Activated CD4-positive, CD25-positive, alpha-beta regulatory T cell treated with anti-CD3 and anti-CD28 coated beads, Interleukin-2, amount 50 U/mL, for 16 hours (primary cell): Measurements from ENCODE around the gene KIF26A.

Source experiments
- DNase-seq: peaks from one replicate; pipeline ENCODE4 v3.0.0-alpha.2; 2020; ENCODE audit warnings: low read depth, low spot score

The KIF26A gene

DNA sequence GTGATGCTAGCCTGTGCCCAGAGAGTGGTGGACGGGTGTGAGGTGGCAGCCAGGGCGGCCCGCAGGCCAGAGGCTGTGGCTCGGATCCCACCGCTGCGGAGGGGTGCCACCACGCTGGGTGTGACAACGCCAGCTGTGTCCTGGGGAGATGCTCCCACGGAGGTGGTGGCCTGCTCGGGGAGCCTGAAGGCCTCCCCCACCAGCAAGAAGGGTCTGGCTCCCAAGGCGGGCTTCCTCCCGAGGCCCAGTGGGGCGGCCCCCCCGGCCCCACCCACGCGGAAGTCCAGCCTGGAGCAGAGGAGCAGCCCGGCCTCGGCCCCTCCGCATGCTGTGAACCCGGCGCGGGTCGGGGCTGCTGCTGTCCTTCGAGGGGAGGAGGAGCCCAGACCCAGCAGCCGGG is 38.2 kb downstream of the KIF26A start:
- no peak for DNase-seq

- DNase-seq: no peak
These were observed 39.0 kb downstream of the KIF26A start for GRCh38 chr14:104177411-104177810.

GRCh38 chr14:104178279-104178678 is 39.9 kb downstream of the KIF26A start:
- no peak for DNase-seq

GRCh38 chr14:104179126-104179525 is 40.7 kb downstream of the KIF26A start:
- no peak for DNase-seq

GRCh38 chr14:104179564-104180129 is 41.3 kb downstream of the KIF26A start:
- no peak for DNase-seq

GRCh38 chr14:104180561-104181165 is 42.3 kb downstream of the KIF26A start:
- no peak for DNase-seq

- no peak for DNase-seq
These were observed 43.6 kb downstream of the KIF26A start for GRCh38 chr14:104181761-104182530.

DNA sequence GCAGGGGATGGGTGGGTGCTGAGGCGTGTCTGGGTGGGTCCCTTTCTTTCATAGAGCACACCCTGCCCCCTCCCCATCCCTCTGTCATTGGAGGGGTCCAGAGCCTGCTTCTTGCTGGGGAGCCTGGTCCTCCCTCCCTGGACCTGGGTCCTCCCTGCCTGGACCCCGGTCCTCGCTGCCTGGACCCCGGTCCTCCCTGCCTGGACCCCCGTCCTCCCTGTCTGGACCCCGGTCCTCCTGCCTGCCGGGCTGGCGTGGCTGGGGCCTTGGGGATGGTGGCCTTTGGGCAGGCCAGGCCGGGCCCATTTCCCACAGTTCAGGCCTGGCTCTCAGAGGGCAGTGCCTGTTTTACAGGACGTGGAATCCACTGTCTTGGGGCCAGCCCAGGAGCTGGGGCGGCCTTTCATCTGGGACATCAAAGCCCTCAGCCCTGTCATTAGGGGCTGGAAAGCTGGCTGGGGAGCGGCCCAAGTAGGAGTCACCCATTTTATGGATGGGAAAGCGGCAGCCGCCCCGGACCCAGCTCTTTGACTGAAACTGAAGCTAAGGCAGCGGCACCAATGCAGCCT is 44.6 kb downstream of the KIF26A start:
- DNase-seq: no peak

GRCh38 chr14:104183796-104184195 is 45.4 kb downstream of the KIF26A start:
- DNase-seq: no peak

- DNase-seq: no peak
These were observed 46.1 kb downstream of the KIF26A start for GRCh38 chr14:104184506-104184905.

GRCh38 chr14:104184911-104185499 is 46.6 kb downstream of the KIF26A start:
- no peak for DNase-seq

- DNase-seq: no peak
These were observed 47.6 kb downstream of the KIF26A start for GRCh38 chr14:104185916-104186495.

- no peak for DNase-seq
These were observed 48.2 kb downstream of the KIF26A start for GRCh38 chr14:104186575-104186974.

- DNase-seq: no peak
These were observed 48.9 kb downstream of the KIF26A start for GRCh38 chr14:104187121-104187889.

DNA sequence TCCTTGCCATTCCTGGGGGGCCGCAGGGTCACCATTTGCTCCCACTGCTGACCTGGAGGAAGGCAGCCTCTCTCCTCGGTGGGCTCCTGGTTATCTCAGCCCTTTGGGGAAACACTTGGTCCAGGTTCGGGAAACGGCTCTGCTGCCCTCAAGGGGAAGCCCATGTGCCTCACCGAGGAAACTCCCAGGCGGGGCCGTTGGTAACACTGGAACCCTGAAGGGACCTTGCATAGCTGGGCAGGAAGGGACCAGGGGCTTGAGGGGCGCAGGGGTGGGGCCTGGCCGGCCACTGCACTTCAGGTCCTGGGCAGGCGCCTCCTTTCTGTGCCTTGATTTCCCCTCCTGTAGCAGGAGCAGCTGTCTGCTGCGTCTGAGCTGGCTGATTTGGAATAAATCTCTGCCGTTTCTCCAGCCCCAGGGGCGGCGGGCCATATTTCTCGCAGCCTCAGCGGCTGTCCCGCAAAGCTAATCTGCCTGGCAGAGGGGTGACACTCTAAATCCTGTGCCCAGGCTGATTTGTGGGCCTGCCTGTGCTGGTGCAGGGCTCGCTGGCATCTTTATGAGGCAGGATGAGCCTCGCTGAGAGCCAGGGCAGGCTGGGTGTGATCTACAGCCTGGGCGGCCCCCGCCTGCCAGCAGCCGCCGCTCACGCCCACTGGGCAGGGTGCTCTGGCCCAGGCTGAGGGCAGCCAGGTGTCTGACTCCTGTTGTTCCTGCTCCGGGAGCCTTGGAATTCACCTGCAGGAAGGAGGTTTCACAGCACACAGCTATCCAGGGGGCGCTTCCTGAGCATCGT is 49.7 kb downstream of the KIF26A start:
- DNase-seq: no peak

- DNase-seq: no peak
These were observed 50.5 kb downstream of the KIF26A start for GRCh38 chr14:104188727-104189400.

GRCh38 chr14:104189629-104190335 is 51.4 kb downstream of the KIF26A start:
- DNase-seq: no peak

DNA sequence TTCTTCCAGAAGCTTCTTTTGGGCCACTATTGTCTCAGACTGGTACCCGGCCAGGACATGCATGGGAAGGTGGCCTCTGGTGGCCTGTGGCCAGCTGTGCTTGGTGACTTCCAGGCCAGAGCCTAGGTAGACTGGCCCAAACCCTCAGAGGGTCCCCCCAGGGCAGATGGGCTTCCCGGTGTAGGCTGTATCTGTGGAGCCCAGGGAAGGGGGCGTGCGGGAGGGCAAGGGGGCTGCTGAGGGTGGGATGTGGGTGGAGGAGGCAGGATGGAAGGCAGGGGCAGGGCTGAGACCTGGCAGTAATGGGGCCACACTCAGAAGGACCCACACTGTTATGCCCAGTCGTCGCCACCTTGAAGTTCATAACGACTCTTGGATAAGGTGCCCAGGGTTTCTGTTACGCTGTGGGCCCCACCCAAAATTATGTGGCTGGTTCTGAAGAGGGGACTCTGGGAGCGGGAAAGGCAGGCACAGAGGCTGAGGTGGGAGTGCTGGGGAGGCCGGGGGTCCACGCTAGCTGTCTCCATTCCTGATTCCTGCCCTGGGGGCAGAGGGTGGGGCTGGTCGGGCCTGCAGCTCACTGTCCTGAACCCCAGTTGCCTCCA is 52.1 kb downstream of the KIF26A start:
- no peak for DNase-seq
